NCI-H2081 (cell line): ENCODE measurements around the gene C22orf23.
"Not testable (repeated sequence)": the region's sequence is repeated elsewhere in the genome, so short reads cannot be mapped to it uniquely, and the experiment has no call there.

Experiments
- DNase-seq, 2 experiments: peaks; one replicate each; lab custom pipeline; 2025; lab: John Stamatoyannopoulos, UW

C22orf23 gene

GRCh38 chr22:37982151-37982785, 28.9 kb upstream of the C22orf23 start:
- no peak for DNase-seq

GRCh38 chr22:37981282-37982011, 28.0 kb upstream of the C22orf23 start:
- DNase-seq: no peak

GRCh38 chr22:37979782-37980181, 26.4 kb upstream of the C22orf23 start:
- DNase-seq: no peak

- DNase-seq: no peak
Measured at GRCh38 chr22:37976547-37976946, 23.1 kb upstream of the C22orf23 start.

GRCh38 chr22:37976022-37976421, 22.6 kb upstream of the C22orf23 start:
- DNase-seq: not testable (repeated sequence)

GRCh38 chr22:37975153-37975552, 21.8 kb upstream of the C22orf23 start:
- no peak for DNase-seq

GRCh38 chr22:37973271-37974170, 20.1 kb upstream of the C22orf23 start:
- DNase-seq: no peak

- peak; percentile 7 to 19 for DNase-seq
Measured at GRCh38 chr22:37972527-37972926, 19.1 kb upstream of the C22orf23 start.

- DNase-seq: no peak
Measured at GRCh38 chr22:37971475-37972434, 18.4 kb upstream of the C22orf23 start.

GRCh38 chr22:37970864-37971263, 17.5 kb upstream of the C22orf23 start:
- DNase-seq: no peak

- DNase-seq: no peak
Measured at GRCh38 chr22:37968452-37969251, 15.3 kb upstream of the C22orf23 start.

GRCh38 chr22:37967637-37968451, 14.4 kb upstream of the C22orf23 start:
- no peak for DNase-seq

- DNase-seq: no peak
Measured at GRCh38 chr22:37967147-37967546, 13.7 kb upstream of the C22orf23 start.

GRCh38 chr22:37965940-37966664, 12.7 kb upstream of the C22orf23 start:
- no peak for DNase-seq

- DNase-seq: no peak
Measured at GRCh38 chr22:37961062-37961461, 7.7 kb upstream of the C22orf23 start.

- DNase-seq: no peak
Measured at GRCh38 chr22:37959231-37959825, 5.9 kb upstream of the C22orf23 start.

- DNase-seq: no peak
Measured at GRCh38 chr22:37957232-37957631, 3.8 kb upstream of the C22orf23 start.

- DNase-seq: not testable (repeated sequence)
Measured at GRCh38 chr22:37955825-37956397, 2.5 kb upstream of the C22orf23 start.
